ENCODE measurements around the gene ATP6V1B1.
"Not testable (repeated sequence)": the region's sequence is repeated elsewhere in the genome, so short reads cannot be mapped to it uniquely, and the experiment has no call there.

ATP6V1B1 gene

DNA sequence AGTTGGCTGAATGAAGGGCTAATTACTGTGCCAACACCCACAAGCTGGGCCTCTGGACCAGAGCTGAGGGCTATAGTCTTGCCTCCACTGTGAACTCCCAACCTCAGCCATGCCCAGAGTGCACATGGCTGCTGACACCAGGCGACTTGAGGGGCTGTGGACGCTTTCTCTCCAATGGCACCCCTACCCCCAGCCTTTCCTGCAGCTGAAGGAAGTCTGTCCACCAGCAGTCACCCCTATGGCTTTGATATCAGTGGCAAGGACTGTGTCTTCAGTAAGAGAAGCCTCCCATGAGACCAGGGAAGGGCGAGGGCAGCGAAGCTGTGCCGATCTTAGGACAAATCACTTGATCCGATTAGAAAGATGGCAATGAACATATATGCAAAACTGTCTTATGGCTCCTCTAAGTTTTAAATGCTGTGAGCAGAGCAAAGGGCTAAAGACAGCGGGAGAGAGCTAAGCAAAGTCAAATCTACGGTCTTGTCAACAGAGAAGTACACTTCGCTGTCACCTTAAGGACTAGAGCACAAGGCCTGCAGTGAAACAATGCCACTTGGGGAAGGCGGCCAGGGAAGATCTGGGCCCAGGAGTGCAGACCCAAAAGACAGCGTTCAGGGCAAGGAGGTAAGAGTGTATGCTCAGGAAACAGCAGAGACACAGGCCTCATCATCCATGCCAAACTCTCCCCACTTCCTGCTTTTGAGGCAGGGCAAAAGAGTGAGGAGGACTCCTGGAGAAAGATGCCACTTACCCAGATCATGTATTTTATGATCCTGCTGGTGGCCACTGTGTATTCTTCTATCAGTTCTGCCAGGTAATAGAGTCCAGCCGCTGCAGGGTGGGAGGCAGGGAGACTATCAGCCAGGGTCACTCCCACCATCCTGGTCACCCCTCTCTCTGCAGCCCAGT is 57.5 kb downstream of the ATP6V1B1 start:
- DNase-seq: no peak

DNA sequence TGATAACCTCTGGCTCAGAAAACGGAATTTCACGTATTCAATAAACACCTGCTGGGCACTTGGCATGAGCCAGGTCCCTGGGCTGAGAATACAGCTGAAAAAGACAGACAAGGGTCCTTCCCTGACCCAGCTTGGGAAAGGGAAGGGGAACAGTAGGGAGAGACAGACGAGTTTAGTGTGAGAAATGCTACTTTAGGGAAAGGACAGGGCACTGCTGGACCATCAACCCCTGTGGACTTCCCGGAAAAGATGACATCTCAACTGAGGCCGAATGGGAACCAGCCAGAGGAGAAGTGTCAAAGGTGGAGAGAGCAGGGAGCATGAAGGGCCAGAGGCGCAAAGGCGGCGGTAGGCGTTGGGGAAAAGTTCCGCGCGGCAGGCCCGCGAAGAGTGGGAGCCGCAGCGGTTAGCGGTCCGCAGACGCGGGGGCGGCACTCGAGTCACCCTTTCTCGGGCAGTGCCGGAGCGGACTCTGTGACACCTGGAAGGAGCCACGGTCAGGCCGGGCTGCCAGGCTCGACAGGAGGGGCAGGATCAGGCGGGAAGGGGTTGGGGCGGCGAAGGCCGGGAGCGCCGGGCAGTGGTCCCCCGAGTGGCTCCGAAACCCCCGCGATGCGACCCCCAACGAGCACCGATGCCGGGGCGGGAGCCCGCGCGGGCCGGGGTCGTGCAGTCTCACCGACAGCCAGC is 58.5 kb downstream of the ATP6V1B1 start:
- peak; percentile 46 for DNase-seq

DNA sequence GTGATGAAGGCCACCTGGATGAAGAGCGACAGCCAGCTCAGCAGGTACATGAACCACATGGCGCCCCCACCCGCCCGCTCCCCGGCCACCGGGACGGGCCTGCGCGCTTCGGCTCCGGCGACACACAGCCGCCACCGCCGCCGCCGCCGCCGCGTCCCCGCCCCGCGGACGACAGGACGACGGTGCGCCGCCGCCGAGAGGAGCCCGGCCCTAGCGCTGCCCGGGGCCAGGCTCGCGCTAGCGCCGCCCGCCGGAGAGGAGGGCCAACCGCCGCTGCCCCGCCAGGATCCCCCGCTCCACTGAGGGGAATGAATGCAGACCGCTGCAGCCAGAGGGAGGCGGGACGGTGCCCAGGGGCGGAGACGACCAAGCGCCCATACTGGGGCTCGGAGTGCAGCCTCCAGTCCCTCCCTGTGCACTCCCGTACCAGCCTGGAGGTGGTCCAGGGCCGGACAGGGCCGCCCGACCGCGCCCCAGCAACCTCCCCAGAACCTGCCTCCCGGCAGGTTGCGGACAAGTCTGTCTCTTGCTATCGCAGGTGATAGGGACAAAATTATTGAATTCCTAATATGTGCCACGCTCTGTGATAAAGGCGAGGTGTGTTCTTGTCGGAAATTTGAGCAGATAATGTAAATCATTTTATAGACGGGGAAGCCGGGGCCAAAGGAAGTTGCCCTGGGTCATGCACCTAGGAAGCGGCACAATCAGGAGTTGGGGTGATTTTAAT is 59.2 kb downstream of the ATP6V1B1 start, which contains the start of gene TEX261:
TEX261 (minus strand) TSS at position 175 of the 727 bp plus-strand sequence; CDS start at position 59, 116 bp downstream.
- peak; percentile 95 for DNase-seq

DNA sequence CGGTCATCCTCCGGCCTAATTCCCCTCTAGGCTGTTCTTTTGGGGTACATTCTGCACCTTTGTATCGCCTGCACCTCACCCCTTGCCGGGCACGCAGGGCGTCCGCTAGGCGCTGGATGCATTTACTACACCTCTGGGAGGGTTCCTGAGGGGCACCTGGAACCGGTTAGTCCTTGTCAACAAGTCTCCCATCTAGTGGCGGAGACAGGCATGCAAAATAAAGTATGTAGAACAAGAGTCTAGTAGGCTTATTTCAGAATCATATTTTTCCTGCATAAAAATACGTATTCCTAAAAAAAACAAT is 59.7 kb downstream of the ATP6V1B1 start:
- no peak for DNase-seq

DNA sequence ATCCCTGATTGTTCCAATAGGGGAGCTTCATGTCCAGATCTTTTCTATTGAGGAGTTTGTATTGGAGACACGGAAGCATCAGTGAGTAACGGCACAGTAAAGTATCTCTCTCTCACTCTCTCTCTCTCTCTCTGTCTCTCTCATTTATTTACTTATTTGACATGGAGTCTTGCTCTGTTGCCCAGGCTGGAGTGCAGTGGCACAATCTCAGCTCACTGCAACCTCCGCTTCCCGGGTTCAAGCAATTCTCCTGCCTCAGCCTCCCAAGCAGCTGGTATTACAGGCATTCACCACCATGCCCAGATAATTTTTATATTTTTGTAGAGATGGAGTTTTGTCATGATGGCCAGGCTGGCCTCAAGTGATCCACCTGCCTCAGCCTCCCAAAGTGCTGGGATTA is 63.2 kb downstream of the ATP6V1B1 start:
- not testable (repeated sequence) for DNase-seq

DNA sequence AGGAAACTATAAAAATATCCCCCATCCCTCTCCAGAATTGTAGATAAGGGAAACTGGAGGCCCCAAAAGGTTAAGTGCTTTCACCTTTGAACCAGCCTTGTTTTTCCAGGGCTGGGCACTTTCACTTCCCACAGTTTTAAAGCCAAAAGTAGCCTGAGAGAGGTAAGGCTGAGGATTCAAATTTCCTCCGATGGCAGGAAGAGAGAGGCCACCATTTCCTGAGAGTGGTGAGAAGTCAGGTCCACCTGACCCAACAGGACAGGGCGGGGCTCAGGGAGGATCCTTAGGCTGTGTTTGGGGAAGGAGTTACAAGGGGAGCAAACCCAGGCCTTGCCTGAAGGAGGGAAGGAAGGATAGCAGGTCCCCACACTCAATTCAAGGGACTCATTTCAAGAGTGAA is 63.7 kb downstream of the ATP6V1B1 start:
- no peak for DNase-seq

DNA sequence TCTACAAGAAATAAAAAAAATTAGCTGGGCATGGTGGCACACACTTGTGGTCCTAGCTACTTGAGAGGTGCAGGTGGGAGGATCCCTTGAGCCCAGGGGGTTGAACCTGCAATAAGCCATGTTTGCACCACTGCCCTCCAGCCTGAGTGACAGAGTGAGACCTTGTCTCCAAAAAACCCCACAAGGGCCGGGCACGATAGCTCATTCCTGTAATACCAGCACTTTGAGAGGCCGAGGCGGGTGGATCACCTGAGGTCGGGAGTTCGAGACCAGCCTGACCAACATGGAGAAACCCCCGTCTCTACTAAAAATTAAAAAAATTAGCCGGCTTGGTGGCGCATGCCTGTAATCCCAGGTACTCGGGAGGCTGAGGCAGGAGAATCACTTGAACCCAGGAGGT is 64.2 kb downstream of the ATP6V1B1 start:
- not testable (repeated sequence) for DNase-seq

DNA sequence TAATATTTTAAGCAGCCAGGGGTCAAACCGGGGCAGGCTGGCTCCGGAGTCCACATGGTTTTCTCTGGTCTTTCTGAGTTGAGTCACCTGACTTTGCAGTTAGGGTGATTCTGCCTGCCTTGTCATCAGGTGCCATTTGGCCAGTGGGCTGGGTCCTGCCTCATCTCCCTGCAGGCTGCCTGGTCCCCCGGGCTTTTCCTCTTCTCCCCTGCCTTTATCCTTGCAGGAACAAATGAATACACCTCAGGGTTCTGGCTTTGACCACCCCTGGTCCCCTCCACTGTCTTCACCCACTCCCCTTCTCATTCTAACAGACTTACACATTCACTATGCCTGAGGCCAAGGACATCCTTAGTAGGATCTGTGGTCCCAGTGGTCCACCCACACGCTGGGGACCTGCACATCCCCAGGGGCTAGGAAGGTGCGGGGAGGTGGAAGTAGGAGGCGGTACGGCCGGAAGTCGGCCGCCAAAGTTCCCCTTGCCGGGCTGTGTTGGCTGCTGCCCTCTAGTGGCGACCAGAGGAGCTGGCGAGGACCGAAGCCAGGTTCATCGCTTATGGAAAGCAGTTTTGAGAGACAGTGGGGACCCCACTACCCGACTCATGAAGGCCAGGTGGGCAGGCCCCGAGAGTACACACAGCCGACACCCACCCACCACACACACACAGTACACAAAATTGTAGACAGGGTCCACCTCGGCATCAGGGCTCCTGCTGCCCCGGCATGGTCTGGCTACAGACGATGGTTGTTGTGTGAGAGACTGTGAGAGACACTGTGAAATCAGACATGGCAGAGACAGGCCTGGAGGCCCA is 65.3 kb downstream of the ATP6V1B1 start:
- peak; percentile 76 for DNase-seq

DNA sequence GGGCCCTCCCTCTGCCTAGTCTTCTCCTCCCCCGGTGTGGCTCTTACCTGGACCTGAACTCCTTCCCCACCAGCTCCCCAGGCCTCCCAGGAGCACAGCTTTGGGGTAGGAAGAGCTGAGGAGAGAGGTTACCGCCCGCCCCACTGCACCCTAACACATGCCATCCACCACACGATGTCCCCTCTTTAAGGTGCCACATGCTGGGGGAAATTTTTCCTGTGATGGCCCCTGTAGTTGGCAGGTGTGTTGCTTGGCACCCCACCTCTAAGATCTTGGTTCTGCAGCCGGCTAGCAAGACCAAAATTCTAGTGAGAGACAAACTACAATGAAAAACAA is 65.9 kb downstream of the ATP6V1B1 start:
- no peak for DNase-seq

DNA sequence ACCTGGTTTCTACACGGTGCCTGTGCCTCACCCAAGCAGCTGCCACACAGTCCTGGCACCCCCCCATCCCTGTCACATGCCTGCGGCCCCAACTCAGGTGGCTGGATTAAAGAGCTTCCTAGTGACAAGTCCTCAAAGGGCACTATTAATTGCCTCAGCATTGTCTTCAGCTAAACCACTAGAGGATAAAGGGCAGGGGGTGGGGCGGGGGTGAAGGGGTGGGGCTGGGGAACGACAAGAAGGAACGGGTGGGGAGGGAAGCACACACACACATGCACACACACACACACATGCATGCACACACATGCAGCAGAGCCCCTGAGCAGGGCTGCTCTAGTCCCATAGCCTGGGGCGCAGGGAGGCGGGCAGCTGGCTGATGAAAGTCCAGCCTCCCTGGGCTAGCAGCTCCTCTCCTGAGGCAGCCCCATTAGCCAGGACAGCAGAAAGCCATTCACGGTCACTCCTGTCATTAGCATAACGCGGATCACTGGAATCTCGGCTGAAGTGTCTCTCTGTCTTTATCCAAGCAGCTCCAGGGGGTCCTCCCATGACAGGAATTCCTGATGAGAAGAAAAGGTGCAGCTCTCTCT is 66.4 kb downstream of the ATP6V1B1 start:
- DNase-seq: no peak

DNA sequence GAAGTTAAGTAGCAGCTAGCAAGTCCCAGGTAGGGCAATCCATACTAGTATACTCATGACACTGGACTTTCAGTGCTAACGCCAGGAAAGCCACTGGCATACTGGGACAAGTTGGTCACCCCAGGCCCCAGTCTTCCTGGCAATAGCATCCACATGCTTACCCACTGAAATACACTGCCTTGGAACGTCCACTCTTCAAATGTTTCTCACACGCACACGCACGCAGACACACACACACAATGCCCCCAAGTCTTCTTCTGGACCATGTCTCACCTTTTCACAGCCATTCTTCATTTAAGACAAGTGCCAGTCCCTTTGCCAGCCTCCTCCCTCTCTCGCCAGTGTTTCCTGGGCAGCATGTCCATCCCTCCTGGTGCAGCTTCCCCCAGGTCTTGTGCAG is 67.7 kb downstream of the ATP6V1B1 start:
- DNase-seq: no peak

DNA sequence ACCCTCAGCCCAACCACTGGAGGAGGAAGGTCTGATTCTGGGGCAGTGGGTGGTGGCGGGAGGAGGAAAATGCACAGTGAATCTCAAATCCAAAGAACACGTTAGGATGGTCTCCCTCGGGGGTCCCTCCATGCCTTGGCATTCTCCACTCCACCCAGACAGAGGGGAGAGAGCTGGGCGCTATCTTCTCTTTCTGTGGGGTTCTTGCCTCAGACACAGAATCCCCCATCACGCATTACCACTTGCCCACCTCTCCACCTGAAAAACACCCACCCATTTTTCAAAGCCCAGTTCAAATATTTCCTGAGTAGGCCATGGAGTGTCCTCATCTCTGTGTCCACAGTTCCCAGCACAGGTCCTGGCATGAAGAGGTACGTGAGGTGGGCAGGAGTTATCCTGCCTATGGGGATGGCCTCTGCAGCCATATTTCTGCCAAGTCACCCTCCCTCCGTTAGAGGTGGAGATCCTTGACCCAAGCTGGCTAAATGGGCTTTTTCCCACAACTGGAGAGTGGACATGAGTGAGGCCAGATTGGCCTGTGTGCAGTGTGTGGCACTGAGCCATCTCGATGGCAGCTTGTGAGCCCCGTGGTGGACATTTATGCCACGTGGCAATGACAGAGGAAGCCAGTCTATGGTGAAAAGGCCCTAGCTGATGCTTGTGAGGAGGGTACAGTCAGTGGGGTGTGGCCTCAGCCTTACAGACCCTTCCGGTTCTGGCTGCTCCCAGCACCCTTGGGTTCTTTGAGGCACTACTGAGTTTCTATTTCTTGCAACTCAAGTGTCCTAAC is 68.5 kb downstream of the ATP6V1B1 start:
- DNase-seq: no peak

DNA sequence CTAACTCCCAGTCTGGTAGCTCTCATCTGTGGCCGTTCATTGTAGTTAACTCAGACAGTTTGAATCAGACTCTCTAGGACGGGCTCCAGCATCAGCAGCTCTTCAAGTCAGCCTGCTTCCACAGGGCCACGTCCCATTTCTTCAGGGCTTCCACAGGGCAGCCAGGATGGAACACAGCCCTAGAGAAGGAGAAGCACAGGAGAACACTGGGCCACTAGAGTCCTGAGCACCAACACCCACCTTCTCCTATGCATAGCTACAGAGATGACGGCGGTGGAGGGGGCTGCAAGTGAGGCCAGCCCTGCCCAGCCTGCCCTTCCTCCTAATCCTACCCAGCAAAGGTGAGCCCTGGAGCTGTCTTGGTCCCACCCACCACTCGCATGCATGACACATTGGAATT is 69.2 kb downstream of the ATP6V1B1 start:
- DNase-seq: no peak

DNA sequence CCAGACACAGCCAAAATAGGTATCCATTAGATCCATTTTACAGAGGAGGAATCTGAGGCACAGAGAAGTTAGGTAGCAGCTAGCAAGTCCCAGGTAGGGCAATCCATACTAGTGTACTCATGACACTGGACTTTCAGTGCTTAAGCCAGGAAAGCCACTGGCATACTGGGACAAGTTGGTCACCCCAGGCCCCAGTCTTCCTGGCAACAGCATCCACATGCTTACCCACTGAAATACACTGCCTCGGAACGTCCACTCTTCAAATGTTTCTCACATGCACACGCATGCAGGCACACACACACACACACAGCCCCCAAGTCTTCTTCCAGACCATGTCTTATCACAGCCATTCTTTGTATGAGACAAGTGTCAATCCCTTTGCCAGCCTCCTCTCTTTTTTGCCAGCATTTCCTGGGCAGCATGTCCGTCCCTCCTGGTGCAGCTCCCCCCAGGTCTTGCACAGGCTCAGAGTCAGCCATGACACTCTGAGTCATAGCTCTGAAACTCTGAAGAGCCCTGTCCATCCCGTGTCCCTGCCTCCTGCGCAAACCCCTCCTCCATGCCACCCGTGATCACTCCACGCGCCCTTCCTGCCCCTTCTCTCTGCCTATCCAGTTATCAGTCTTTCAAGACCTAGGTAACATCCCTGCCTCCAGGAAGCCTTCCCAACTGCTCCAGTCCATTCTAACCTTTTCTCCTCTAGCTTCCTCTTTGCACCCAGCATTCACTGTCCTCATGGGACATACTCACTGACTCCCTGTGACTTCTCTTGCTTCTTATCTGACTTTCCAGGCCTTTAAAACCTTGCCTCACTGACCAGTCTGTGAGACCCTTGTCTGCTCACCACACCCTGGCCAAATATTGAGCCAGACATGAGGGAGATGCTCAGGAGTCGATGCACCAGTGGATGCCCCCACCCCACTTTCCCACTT is 69.8 kb downstream of the ATP6V1B1 start:
- no peak for DNase-seq

DNA sequence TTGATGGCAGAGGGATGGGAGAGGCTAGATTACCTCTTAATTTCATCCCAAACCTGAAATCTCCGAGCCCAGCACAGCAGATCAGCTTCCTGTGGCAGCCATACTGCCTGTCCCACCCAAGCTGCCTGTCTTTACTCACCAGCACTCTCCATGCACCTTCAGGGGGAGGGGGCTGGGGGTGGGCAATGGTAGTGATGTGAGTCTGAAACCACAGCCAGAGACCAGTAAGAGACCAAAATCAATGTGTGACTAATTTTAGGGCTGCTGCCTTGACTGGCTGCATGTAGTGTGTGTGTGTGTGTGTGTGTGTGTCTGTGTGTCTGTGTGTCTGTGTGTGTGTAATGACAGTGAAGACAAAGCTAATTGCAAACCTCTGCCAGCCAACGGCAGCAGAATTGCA is 70.6 kb downstream of the ATP6V1B1 start:
- DNase-seq: no peak

DNA sequence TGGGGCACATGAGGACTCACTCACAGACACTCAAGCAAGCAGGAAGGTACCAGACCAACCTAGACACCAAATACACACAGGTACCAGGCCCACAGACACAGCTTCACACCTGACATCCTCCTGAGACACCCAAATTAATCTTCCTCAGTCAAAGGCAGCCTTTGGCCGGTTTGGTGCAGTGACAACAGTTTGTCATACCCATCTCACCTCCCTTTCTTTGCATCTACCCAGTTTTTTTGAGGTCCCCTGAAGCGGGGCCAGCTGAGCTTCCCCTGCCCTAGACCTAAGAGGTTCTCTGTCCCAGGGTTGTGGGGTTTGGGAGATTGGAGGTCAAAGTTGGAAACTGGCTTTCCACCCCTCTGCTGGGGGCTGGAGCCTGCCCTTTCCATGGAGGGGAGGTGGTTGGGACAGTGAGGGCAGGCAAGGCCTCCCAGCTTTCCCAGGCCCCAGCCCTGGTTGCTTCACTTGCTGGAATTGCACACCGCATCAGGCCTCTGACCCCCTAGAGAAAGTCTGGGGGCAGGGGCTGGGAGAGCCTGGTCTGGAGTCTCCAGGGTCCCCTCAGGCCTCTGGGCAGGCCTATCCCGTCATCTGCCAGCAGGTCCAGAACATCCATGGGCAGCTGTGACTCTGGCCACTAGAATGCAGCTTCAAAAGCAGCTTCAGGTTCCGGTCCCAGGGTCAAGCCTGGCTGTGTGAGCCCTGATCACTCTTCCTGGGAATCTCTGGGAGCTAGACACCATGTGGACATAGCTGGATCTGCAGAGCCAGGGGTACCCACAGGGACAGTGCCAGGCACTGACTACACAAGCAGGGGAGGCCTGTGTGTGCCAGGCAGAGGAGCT is 71.5 kb downstream of the ATP6V1B1 start:
- DNase-seq: no peak

DNA sequence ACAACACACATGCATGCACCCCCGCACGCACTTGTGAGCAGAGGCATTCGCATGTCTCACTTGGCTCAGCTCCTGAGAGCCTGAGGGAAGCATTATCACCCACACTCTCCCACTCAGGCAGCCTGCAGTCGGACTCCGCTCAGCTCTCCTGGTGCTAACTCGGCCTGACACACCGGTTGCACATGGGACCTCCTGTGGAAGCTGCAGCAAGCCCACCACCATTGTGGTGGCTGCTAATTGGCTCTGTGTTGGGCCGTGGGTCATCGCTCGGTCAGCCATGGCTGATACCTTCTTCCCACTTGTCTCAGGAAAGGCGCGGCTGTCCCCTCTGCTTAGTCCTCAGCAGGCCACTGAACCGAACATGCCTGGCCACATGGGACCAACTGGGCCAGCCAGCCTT is 72.6 kb downstream of the ATP6V1B1 start:
- no peak for DNase-seq

DNA sequence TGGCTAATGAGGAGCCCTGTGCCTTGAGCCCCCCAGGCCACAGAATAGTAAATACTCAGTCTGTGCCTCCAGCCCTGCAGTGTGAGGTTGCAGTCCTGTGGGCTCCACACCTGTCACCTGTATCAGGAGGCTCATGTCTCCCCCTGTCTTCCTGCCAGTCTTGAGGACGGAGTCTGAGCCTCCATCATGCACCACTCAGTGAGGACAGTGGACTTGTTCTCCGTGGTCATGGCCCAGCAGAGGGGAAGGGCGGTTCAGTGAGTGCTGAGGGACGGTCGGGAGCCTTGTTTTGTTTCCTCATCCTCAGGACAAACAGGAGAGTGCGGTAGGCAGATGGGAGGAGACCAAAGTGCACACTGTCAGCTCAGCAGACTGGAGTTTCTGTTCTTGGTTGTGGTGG is 76.1 kb downstream of the ATP6V1B1 start:
- not testable (repeated sequence) for DNase-seq
